ENCODE results near the gene DMBX1.

Gene DMBX1

GRCh38 chr1:46526013-46526690 lies 36.5 kb downstream of the DMBX1 start:
- DNase-seq, result peak; percentile 81

DNA sequence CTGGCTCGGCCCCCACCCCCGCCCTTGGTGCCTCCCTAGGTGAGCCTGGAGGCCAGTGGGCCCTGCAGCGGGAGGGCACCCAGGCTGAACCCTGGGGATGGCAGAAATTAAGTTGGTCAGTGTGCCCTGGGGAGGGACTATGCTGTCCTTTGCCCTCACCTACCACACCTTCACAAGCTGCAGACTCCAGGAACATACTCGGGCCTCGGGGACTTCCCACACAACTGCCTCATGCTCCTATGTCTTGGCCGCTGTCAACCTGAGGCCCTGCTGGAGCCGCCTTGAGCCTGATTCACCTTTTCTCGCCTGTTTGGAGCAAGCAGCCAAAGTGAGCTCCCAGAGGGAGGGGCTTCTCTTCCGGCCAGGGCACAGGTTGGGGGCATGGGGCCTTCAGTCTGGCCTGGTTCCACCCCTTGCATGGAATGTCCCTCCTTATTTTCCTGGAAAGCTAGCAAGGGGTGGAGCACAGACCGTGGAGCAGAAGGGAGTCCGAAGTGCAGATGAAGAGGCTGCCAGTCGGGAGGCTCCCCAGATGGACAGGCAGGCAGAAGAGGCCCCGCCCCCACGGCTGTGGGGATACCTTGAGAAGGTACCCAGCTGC lies 37.2 kb downstream of the DMBX1 start:
- DNase-seq, result peak; percentile 42

DNA sequence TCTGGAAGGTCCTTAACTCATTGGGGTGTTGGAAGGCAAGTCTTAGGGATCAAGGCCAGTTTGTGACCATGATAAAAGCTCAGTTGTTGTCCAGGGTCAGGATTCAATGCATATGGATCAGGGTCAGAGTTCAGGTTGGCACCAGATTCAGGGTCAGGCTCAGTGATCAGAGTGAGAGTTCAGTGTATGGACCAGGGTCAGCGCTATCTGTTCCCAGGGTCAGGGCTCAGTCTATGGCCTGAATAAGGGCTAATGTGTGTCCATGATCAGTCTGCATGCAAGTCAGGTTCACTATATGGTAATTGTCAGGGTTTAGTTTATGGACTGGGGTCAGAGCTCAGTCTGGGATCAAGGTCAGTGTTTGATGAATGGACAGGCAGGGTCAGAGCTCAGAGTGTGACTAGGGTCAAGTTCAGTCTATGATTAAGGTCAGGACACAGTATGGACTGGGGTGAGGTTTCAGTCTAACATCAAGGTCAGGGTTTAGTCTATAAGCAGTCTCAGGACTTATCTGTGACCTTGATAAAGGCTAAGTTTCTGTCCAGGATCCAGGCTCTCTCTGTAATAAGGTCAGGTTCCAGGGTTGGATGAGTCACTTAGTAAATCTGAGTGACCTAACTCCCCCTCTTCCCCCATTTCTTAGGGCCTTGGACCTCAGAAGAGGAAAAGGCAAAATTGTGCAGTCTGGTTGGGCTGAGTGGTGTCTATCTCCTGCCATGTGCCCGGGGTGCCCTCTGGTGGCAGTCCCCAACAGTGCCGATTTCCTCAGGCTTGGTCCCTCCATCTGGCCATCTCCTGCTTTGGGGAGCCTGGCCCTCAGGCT lies 38.0 kb downstream of the DMBX1 start:
- peak; percentile 69 for DNase-seq

DNA sequence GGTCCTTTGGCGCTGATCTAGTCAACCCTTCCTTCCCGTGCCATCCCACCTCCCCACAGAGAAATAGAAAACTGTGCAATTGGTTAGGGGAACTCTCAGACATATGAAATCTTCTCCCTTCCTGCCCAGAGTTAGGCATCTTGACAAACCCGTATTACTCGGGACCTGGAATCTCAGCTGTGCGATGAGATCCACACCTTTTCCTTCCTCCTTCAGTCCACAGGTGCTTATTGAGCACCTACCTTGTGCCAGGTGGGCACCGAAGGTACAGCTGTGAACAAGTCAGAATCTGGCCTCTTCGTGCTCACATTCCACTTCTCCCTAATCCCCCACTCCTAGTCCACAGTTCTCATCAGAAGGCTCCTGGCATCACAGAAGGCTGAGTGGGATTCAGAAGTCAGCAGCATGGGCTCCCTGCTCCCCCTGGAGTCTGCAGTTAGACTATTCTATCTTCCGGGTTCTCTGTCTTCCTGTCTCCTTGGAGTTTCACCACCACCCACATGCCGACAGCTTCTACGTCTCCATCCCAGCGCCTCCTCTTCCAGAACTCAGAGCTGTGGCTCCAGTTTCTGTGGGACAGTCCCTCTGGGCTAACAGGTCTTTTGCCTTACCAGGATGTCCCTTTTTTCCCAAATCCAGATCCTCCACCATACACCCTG lies 38.8 kb downstream of the DMBX1 start:
- DNase-seq, result peak; percentile 12

DNA sequence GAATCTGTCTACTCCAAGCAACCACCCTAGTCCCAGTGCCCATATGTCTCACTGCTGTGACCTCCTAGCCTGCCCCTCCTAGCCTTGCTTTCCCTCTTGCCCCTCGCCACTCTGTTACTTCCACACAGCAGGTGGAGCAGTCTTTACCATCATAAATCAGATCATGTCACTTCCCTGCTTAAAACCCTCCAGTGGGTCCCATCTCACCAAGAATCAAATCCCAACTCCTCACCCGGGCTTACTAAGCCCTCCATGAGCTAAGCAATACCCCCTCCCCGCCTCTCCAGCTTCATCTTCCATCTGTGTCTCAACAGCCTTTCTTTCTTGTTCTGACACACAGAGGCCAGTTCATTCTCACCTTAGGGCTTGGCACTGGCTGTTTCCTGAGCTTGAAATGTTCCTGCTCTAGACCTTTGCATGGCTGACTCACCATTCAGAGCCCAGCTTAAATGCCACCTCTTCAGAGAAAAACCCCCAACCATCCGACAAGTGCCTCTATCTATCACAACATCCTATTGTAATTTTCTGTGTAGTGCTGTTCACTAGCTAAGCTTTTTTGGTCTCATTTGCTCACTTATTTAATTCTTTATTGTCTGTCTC lies 39.5 kb downstream of the DMBX1 start:
- DNase-seq, result no peak

DNA sequence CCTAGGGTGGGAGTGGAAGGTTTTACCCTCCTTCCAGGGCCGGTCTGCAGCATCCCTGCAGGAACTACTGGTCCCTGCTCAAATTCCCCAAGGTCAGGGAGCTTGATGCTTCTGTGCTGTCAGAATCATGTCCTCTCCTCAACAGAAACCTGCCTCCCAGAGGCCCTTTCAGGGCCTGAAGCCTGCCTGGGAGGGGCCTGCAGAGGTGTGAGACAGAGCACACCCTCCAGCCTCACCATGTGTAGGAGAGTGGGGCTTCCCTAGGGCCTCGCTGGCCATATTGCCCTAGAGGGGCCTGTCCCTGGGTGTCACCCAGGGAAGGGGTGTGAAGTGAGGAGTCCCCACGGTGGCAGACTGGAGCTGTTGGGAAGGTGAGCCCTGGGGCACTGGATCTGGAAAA lies 40.7 kb downstream of the DMBX1 start:
- no peak for DNase-seq

GRCh38 chr1:46530791-46531409 lies 41.3 kb downstream of the DMBX1 start:
- DNase-seq, result no peak

DNA sequence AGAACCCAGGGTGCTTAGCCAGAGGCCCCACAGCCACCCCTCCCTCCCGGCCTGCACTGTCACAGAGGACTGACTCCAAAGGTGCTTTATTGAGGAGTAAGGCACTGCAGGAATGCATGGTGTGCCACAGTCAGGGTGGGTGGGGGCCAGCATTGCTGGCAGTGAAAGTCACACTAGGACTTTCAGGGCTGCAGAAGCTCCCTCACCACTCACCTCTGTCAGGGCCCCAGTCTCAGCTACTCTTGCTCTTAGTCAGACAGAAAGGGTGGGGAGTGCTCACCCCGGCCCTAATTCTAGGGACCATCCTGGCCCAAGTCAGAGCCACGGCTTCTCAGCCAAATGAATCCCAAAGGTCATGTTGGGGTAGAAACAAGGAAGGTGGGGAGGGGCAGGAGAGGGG lies 42.5 kb downstream of the DMBX1 start:
- no peak for DNase-seq

DNA sequence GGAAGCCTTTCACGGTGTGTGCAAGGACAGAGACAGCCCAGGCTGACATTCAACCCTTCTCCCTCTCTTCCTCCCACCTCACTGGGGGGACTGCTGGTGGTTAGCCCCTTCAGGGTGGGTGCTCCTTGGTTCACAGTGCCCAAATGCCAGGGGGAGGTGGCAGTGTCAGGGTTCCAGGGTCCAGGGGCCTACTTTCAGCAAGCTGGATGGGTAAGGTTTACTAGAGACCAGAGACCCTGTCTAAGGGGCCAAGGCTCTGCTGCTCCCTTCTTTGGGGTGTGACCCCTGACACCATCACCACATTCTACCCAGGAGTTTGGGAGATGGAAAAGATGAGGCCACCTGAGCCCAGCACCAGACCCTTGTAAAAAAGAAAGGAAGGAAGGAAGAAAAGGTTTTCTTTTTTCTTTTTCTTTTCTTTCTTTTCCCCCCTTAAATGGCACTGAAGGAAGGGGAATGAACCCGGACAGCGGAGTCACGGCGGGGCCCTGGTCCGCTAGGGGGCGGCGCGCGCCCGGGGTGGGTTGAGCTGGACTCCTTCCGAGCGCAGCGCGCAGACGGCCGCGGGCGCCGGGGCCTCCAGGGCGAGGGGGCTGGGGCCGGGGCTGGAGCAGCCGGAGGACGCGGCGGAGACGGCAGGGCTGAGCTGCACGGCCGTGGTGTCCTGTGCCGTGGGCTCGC lies 43.0 kb downstream of the DMBX1 start:
- peak; percentile 73 for DNase-seq

- peak; percentile 64 for DNase-seq
Observed at GRCh38 chr1:46533179-46533864, 43.7 kb downstream of the DMBX1 start.

GRCh38 chr1:46535063-46535462 lies 45.4 kb downstream of the DMBX1 start:
- DNase-seq, result no peak

GRCh38 chr1:46536527-46536926 lies 46.9 kb downstream of the DMBX1 start:
- no peak for DNase-seq

- DNase-seq, result no peak
Observed at GRCh38 chr1:46537651-46538050, 48.0 kb downstream of the DMBX1 start.

DNA sequence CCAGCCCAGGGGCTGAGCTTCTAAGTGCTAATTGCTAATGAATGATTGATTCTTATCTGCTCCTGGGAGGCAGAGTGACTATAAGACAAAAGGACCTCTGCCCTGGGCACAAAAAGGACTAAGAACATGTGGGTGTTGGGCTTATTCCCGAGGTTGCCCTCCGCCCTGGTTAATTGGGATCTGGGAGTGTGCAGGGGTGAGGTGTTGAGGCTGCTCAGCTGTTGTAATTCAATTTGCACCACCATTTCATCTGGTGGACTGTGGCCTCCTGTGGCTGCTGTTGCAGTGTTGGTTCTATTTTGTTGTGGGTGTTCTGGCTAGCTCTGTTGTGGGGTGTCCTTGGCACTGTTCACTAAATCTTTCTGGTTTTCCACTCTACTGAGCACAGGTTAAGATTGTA lies 48.5 kb downstream of the DMBX1 start:
- DNase-seq, result no peak
